ENCODE results near the gene SELENOI.

Gene SELENOI

GRCh38 chr2:26412091-26412673 lies 66.2 kb downstream of the SELENOI start:
- peak; percentile 44 for DNase-seq

DNA sequence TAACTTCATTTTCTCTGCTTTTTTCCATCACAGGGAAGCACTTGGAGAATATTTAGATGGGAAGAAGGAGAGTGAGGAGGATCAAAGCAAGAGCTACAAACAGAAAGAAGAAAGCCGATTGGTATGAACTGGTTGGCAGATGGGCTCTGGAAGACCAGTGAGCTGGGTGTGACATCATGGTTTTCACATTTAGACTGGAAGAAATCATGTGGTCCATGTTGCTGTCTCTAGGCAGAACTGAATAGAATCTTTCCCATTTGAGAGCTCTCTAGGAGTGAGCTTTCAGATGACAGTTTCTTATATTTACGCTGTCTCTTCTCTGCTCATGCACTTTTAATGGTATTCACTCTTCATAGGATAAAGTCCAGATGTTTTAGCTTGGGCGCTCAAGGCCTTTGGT lies 68.4 kb downstream of the SELENOI start:
- DNase-seq = no peak

DNA sequence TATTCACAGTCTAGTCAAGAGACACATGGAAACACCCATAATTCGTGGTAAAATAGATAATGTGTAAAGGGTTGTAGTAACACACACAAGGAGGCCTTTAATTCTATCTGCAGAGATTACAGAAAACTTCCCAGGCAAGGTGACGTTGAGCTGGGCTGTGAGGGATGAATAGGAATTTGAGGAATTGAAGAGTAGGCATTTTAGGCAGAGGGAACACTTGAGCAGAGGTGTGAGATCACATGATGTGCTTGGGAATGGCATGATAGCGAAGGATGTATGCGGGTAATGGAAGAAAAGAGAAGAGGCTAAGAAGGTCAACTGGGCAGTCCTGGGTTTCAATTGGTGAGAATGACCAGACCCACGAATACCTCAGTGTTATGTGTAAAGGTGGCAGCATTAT lies 76.0 kb downstream of the SELENOI start:
- DNase-seq = no peak

GRCh38 chr2:26422947-26423629 lies 77.1 kb downstream of the SELENOI start:
- no peak for DNase-seq

DNA sequence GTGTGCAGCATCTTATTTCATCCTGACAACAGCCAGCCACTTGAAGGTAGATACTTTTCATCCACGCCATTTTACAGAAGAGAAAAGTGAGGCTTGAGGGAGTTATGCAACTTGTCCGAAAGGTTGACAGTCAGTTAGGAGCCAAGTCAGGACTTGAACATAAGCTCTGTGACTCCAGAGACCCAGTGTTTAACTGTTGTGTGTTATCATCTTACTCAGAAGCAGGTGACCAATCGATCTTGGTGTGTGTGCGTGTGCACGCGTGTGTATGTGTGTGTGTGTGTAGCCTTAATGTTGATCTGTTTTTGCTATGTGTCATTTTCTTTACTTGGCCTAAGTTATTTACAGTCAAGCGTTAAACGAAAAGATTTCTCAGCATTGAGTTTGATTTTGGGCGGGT lies 77.8 kb downstream of the SELENOI start:
- no peak for DNase-seq

DNA sequence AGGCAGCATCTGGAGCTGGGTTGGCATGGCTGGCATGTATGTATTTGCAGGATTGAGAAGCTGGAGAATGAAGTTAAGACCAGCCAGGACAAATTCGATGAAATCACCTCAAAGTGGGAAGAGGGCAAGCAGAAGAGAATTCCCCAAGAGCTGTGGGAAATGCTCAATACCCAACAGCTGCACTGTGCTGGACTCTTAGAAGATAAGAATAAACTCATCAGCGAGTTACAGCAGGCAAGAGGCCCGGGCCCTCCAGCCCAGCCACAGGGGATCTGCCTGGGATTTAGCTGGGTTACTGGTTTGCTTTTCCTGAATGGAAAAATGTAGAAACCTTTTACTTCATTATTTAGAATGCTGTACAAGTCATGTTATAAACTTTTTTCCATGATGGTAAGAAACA lies 78.3 kb downstream of the SELENOI start:
- no peak for DNase-seq

- no peak for DNase-seq
Measured at GRCh38 chr2:26428846-26429245, 82.9 kb downstream of the SELENOI start.

DNA sequence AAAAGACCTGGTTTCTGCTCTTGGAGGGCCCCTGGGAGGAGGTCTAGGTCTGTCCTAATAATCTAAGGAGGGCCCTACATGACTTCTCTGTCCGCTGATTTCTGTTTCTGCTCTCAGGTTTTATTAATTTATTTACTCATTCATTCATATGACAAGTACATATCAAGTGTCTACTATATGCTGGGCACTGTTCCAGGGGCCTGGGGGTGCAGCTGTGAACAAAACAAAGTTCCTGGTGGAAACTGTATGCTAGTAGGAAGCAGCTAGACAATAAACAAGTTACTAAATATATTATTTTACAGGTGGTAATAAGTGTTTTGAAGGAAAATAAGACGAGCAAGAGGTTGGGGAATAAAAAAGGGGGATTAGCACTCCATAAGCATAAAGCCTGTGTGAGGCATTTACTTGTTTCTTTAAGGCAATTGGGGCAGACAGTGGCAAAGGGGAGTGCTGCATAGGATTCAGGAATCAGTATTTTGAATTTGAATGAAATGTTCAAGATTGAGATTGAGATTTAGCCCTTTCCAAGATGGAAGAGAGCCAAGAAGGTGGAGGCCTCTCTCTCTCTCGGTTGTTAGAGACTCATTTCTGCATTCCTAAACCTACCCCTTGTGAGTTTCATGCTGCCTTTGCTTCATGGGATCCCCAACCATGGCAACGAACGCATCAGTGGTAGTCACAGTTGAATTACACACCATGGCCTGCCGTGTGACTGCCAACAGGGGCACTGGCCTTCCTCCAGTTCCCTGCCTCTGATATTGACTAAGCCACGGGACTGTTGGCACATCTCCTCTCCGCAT lies 84.0 kb downstream of the SELENOI start:
- no peak for DNase-seq

DNA sequence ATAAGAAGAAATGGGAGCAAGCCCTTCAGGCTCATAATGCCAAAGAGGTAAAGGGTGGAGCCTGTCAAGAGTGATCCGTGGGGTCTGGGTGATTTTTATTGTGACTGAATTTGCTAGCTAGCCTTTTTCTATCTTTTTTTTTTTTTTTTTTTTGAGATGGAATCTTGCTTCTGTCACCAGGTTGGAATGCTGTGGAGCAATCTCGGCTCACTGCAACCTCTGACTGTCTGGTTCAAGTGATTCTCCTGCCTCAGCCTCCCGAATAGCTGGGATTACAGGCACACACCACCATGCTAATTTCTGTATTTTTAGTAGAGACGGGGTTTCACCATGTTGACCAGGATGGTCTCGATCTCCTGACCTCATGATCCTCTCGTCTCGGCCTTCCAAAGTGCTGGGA lies 84.9 kb downstream of the SELENOI start:
- no peak for DNase-seq

DNA sequence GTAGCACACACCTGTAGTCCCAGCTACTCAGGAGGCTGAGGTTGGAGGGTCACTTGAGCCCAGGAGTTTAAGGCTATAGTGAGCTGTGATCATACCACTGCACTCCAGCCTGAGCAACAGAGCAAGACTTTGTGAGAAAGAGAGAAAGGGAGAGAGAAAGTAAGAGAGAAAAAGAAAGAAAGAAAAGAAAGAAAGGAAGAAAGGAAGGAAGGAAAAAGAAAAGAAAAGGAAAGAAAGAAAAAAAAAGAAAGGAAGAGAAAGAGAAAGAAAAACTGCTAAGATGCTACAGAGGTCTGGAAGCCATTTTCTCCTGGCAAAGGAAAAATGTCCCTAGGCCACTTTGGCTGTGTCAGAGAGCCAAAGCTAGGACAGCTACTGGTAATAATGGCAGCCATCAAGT lies 86.4 kb downstream of the SELENOI start:
- no peak for DNase-seq

DNA sequence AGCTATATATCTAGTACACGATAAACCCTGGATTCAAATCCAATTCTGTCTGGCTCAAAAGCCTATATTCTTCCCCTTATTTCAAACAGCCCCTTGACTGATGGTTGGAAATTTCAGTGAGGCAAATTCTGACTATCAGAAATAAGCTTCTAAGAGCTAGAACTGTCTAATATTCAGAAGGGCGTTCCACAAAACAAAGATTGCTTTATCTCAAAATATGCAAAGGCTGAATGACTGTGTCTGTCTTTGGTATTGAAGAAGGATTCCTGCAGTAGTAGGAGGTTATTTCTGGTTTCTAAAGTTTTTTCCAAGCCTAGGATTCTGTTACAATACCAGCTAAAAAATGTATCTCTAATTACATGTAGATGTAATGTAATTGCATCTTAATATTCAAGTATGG lies 86.9 kb downstream of the SELENOI start:
- no peak for DNase-seq

DNA sequence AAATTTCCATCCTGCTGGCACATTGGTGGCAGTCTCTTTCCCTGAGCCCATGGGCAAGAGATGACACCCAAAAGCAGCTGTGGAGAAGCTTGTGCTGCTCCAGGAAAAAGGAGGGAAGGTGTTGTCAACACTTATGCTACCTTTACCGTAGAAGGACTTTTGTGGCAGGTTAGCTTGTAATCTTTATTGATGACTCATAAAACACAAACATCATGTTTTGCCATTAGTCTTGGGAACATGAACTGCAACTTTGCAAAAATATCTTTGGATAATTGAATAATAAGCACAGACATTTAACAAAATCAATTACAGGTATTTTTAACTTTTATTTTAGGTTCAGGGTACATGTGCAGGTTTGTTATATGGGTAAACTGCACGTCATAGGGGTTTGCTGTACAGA lies 89.2 kb downstream of the SELENOI start:
- no peak for DNase-seq

- DNase-seq = no peak
Measured at GRCh38 chr2:26438526-26438925, 92.6 kb downstream of the SELENOI start.

- no peak for DNase-seq
Measured at GRCh38 chr2:26438926-26439325, 93.0 kb downstream of the SELENOI start.

GRCh38 chr2:26442301-26442700 lies 96.4 kb downstream of the SELENOI start:
- no peak for DNase-seq

- no peak for DNase-seq
Measured at GRCh38 chr2:26442707-26443106, 96.8 kb downstream of the SELENOI start.

- DNase-seq = no peak
Measured at GRCh38 chr2:26444236-26444635, 98.3 kb downstream of the SELENOI start.
